ENCODE data around the gene SPTSSA. TPM values are rescaled to one million over a fixed set of nuclear protein-coding genes. Genes with fewer than 3 reads are reported as not detected.
"Not testable (repeated sequence)": the region's sequence is repeated elsewhere in the genome, so short reads cannot be mapped to it uniquely, and the experiment has no call there.

SPTSSA gene, protein sequence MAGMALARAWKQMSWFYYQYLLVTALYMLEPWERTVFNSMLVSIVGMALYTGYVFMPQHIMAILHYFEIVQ
- 18.9 and 21.2 TPM in 2 replicates for total RNA-seq

GRCh38 chr14:34462132-34462893, at the start of gene SPTSSA:
Gene SPTSSA (minus strand): TSS chr14:34462240. CDS start chr14:34462207, 33 bp downstream.
- peak within 1 kb of the TSS; percentile 90 for H3K4me3 Mint-ChIP-seq
- no peaks in the 10 kb centered on the region for H3K9me3 Mint-ChIP-seq
- peaks cover 2% of the 10 kb centered on the region for H3K36me3 Mint-ChIP-seq (ENCODE audit: low read depth)
- intact Hi-C loops (cut with micrococcal nuclease) = loop anchor here (1.0 to 10.0 kb wide), 9 partner anchors 75 to 1858 kb away; partner anchors contain the start of genes BRMS1L, EAPP, FAM177A1 and MBIP
- peaks cover 28% of the 10 kb centered on the region for H3K4me1 Mint-ChIP-seq (ENCODE audit: low read depth)
- no peaks in the 10 kb centered on the region for H3K27me3 Mint-ChIP-seq (ENCODE audit: insufficient read depth)
- peak within 1 kb of the TSS; percentile 91 for H3K27ac Mint-ChIP-seq
- peak; percentile 87 for DNase-seq (ENCODE audit: low spot score)

- Mint-ChIP-seq H3K9me3 (no peaks in the 10 kb centered on the region), H3K36me3 (ENCODE audit: low read depth) (no peaks in the 10 kb centered on the region), H3K27me3 (ENCODE audit: insufficient read depth) (no peaks in the 10 kb centered on the region), H3K4me3 (no peak overlapping the region), H3K4me1 (ENCODE audit: low read depth) (no peaks in the 10 kb centered on the region), H3K27ac (no peak overlapping the region)
- no peak for DNase-seq (ENCODE audit: low spot score)
- intact Hi-C loops (cut with micrococcal nuclease) = no loop called here
Observed at GRCh38 chr14:34507884-34508283, 45.8 kb upstream of the SPTSSA start.

- intact Hi-C loops (cut with micrococcal nuclease) = no loop called here
- no peak overlapping the region for H3K27ac Mint-ChIP-seq
- H3K4me3 Mint-ChIP-seq = no peak overlapping the region
- no peaks in the 10 kb centered on the region for H3K36me3 Mint-ChIP-seq (ENCODE audit: low read depth)
- no peaks in the 10 kb centered on the region for H3K9me3 Mint-ChIP-seq
- no peaks in the 10 kb centered on the region for H3K27me3 Mint-ChIP-seq (ENCODE audit: insufficient read depth)
- DNase-seq (ENCODE audit: low spot score) = no peak
- H3K4me1 Mint-ChIP-seq (ENCODE audit: low read depth) = no peaks in the 10 kb centered on the region
Observed at GRCh38 chr14:34507459-34507858, 45.4 kb upstream of the SPTSSA start.

DNA sequence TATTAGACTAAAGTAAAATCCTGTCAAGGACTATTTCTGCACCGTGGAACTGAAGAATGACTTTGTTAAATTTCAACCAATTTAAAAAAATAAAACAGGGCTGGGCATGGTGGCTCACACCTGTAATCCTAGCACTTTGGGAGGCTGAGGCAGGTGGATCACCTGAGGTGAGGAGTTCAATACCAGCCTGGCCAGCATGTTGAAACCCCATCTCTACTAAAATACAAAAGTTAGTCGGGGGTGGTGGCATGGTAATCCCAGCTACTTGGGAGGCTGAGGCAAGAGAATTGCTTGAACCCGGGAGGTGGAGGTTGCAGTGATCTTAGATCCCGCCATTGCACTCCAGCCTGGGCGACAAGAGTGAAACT, 43.1 kb upstream of the SPTSSA start:
- intact Hi-C loops (cut with micrococcal nuclease); H3K4me1 Mint-ChIP-seq (ENCODE audit: low read depth); H3K36me3 Mint-ChIP-seq (ENCODE audit: low read depth); H3K27me3 Mint-ChIP-seq (ENCODE audit: insufficient read depth); H3K4me3 Mint-ChIP-seq; H3K27ac Mint-ChIP-seq; DNase-seq (ENCODE audit: low spot score); H3K9me3 Mint-ChIP-seq: not testable (repeated sequence)

GRCh38 chr14:34504027-34504426, 42.0 kb upstream of the SPTSSA start:
- not testable (repeated sequence) for H3K36me3 Mint-ChIP-seq (ENCODE audit: low read depth)

GRCh38 chr14:34502545-34503225, 40.6 kb upstream of the SPTSSA start:
- H3K27ac Mint-ChIP-seq = no peak overlapping the region
- H3K4me1 Mint-ChIP-seq (ENCODE audit: low read depth) = no peaks in the 10 kb centered on the region
- H3K27me3 Mint-ChIP-seq (ENCODE audit: insufficient read depth) = no peaks in the 10 kb centered on the region
- intact Hi-C loops (cut with micrococcal nuclease) = no loop called here
- H3K4me3 Mint-ChIP-seq = no peak overlapping the region
- H3K36me3 Mint-ChIP-seq (ENCODE audit: low read depth) = no peaks in the 10 kb centered on the region
- DNase-seq (ENCODE audit: low spot score) = no peak
- no peaks in the 10 kb centered on the region for H3K9me3 Mint-ChIP-seq

More at GRCh38 chr14:34504027-34504426, 42.0 kb upstream of the SPTSSA start:
- H3K27ac Mint-ChIP-seq; H3K27me3 Mint-ChIP-seq (ENCODE audit: insufficient read depth); H3K9me3 Mint-ChIP-seq; intact Hi-C loops (cut with micrococcal nuclease); H3K4me3 Mint-ChIP-seq; H3K4me1 Mint-ChIP-seq (ENCODE audit: low read depth); DNase-seq (ENCODE audit: low spot score): not testable (repeated sequence)

DNA sequence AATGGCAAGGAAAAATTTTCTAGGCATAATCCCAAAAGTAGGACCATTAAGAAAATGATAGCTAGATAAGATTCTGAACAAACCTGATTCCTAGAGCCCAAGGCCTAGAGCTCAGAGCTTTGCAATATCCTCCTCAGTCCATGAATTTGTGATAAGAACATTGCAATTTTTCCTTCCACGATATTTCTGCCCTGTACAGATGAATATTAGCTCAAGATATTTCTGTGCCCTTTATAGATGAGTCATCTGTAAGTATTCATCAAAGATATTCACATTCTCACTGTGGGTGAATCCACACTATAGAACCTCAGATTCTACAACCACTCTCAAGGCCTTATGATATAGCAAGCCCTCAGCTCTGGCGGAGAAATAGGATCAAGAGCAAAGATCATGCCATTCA, 40.0 kb upstream of the SPTSSA start:
- intact Hi-C loops (cut with micrococcal nuclease) = no loop called here
- H3K27ac Mint-ChIP-seq = no peak overlapping the region
- no peak for DNase-seq (ENCODE audit: low spot score)
- H3K4me3 Mint-ChIP-seq = no peak overlapping the region
- no peaks in the 10 kb centered on the region for H3K4me1 Mint-ChIP-seq (ENCODE audit: low read depth)
- H3K27me3 Mint-ChIP-seq (ENCODE audit: insufficient read depth) = no peaks in the 10 kb centered on the region
- no peaks in the 10 kb centered on the region for H3K36me3 Mint-ChIP-seq (ENCODE audit: low read depth)
- no peaks in the 10 kb centered on the region for H3K9me3 Mint-ChIP-seq

DNA sequence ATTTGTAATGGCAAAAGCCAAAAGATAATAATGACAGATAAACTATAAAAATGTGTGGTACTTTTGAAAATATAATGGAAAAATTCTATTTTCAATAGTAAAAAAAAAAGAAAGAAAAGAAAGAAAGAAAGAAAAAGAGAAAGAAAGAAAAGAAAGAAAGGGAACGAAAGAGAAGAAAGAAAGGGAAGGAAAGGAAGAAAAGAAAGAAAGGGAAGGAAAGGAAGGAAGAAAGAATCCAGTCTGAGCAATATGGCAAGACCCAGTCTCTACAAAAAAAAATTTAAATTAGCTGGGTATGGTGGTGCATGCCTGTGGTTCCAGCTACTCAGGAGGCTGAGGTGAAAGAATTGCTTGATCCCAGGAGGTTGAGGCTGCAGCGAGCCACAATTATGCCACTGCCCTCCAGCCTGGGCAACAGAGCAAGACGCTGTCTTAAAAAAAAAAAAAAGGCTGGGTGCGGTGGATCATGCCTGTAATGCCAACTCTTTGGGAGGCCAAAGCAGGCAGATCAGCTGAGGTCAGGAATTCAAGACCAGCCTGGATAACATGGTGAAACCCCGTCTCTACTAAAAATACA, 39.1 kb upstream of the SPTSSA start:
- Mint-ChIP-seq H3K36me3 (ENCODE audit: low read depth) (no peaks in the 10 kb centered on the region), H3K27ac (no peak overlapping the region)
- intact Hi-C loops (cut with micrococcal nuclease) = no loop called here

DNA sequence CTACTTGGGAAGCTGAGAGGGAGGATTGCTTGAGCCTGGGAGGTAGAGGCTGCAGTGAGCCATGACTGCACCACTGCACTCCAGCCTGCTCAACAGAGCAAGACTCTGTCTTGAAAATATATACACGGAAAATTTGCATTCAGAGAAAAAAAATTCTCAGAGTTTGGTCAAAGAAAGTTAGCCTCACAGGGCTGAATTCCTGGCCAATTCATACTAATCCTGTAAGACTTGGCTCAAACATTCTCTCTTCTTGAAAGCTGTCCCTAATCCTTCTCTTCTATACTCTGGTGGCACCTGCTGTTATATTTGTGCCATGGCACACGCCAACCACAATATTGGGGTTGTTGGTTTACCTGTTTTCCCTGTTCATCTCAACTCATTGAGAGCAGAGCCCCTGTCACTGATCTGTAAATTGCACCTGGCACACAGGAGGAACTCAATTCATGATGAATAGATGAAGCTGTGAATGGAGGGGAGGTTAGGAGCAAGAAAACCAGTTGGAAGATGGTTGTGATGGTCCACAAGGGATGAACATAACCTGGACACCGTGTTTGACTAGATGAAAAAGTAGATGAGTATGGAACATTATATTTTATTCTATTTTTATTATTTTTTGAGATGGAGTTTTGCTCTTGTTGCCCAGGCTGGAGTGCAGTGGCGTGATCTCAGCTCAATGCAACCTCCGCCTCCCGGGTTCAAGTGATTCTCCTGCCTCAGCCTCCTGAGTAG, 36.8 kb upstream of the SPTSSA start:
- no peaks in the 10 kb centered on the region for H3K4me1 Mint-ChIP-seq (ENCODE audit: low read depth)
- no peaks in the 10 kb centered on the region for H3K36me3 Mint-ChIP-seq (ENCODE audit: low read depth)
- H3K4me3 Mint-ChIP-seq = no peak overlapping the region
- H3K9me3 Mint-ChIP-seq = no peaks in the 10 kb centered on the region
- DNase-seq (ENCODE audit: low spot score) = no peak
- H3K27me3 Mint-ChIP-seq (ENCODE audit: insufficient read depth) = peaks cover 1% of the 10 kb centered on the region
- intact Hi-C loops (cut with micrococcal nuclease) = loop anchor here (1.0 kb wide), 1 partner anchor 168 kb away; no protein-coding TSS in a partner anchor
- no peak overlapping the region for H3K27ac Mint-ChIP-seq

More for the DNA sequence above, 39.1 kb upstream of the SPTSSA start:
- no peak overlapping the region for H3K4me3 Mint-ChIP-seq
- no peaks in the 10 kb centered on the region for H3K4me1 Mint-ChIP-seq (ENCODE audit: low read depth)
- DNase-seq (ENCODE audit: low spot score) = no peak
- H3K27me3 Mint-ChIP-seq (ENCODE audit: insufficient read depth) = no peaks in the 10 kb centered on the region
- H3K9me3 Mint-ChIP-seq = no peaks in the 10 kb centered on the region

- Mint-ChIP-seq H3K4me1 (ENCODE audit: low read depth) (no peaks in the 10 kb centered on the region), H3K27me3 (ENCODE audit: insufficient read depth) (peaks cover 1% of the 10 kb centered on the region), H3K36me3 (ENCODE audit: low read depth) (no peaks in the 10 kb centered on the region), H3K27ac (no peak overlapping the region), H3K4me3 (no peak overlapping the region), H3K9me3 (no peaks in the 10 kb centered on the region)
- intact Hi-C loops (cut with micrococcal nuclease) = no loop called here
- no peak for DNase-seq (ENCODE audit: low spot score)
Observed at GRCh38 chr14:34496679-34497513, 34.9 kb upstream of the SPTSSA start.

GRCh38 chr14:34496007-34496678, 34.1 kb upstream of the SPTSSA start:
- no peak overlapping the region for H3K4me3 Mint-ChIP-seq

More at GRCh38 chr14:34496007-34496678, 34.1 kb upstream of the SPTSSA start:
- no peak for DNase-seq (ENCODE audit: low spot score)
- H3K36me3 Mint-ChIP-seq (ENCODE audit: low read depth) = no peaks in the 10 kb centered on the region
- no peaks in the 10 kb centered on the region for H3K4me1 Mint-ChIP-seq (ENCODE audit: low read depth)
- no peaks in the 10 kb centered on the region for H3K9me3 Mint-ChIP-seq
- intact Hi-C loops (cut with micrococcal nuclease) = no loop called here
- peaks cover 1% of the 10 kb centered on the region for H3K27me3 Mint-ChIP-seq (ENCODE audit: insufficient read depth)
- no peak overlapping the region for H3K27ac Mint-ChIP-seq
